Stimulated activated CD8-positive, alpha-beta memory T cell treated with anti-CD3 and anti-CD28 coated beads, Interleukin-15, amount 100 ng/mL, for 24 hours (primary cell): Measurements from ENCODE around the gene SH2D1B.
"Not testable (repeated sequence)": the region's sequence is repeated elsewhere in the genome, so short reads cannot be mapped to it uniquely, and the experiment has no call there.

ENCODE experiments used
- DNase-seq: peaks from one replicate; pipeline ENCODE4 v3.0.0-alpha.2; 2020; ENCODE audit warnings: low read depth

SH2D1B gene

GRCh38 chr1:162412002-162412401, at the start of gene SH2D1B:
Gene SH2D1B (minus strand): TSS chr1:162412136. CDS start chr1:162412016, 120 bp downstream.
- no peak for DNase-seq

- no peak for DNase-seq
Observed at GRCh38 chr1:162458236-162458635, 46.3 kb upstream of the SH2D1B start.

- no peak for DNase-seq
Observed at GRCh38 chr1:162456323-162456722, 44.4 kb upstream of the SH2D1B start.

- not testable (repeated sequence) for DNase-seq
Observed at GRCh38 chr1:162454361-162454760, 42.4 kb upstream of the SH2D1B start.

- DNase-seq = no peak
Observed at GRCh38 chr1:162446946-162447345, 35.0 kb upstream of the SH2D1B start.

GRCh38 chr1:162444903-162445302, 33.0 kb upstream of the SH2D1B start:
- no peak for DNase-seq

GRCh38 chr1:162432977-162433713, 21.2 kb upstream of the SH2D1B start:
- DNase-seq = not testable (repeated sequence)

GRCh38 chr1:162430583-162430982, 18.6 kb upstream of the SH2D1B start:
- no peak for DNase-seq

GRCh38 chr1:162422662-162423375, 10.9 kb upstream of the SH2D1B start:
- DNase-seq = no peak

GRCh38 chr1:162421258-162422164, 9.6 kb upstream of the SH2D1B start:
- DNase-seq = no peak

- DNase-seq = no peak
Observed at GRCh38 chr1:162420120-162420519, 8.2 kb upstream of the SH2D1B start.

GRCh38 chr1:162419450-162419931, 7.6 kb upstream of the SH2D1B start:
- not testable (repeated sequence) for DNase-seq

GRCh38 chr1:162418584-162418983, 6.6 kb upstream of the SH2D1B start:
- DNase-seq = not testable (repeated sequence)

- DNase-seq = no peak
Observed at GRCh38 chr1:162417650-162418049, 5.7 kb upstream of the SH2D1B start.

GRCh38 chr1:162416909-162417308, 5.0 kb upstream of the SH2D1B start:
- no peak for DNase-seq

- DNase-seq = no peak
Observed at GRCh38 chr1:162416215-162416614, 4.3 kb upstream of the SH2D1B start.

- no peak for DNase-seq
Observed at GRCh38 chr1:162407539-162407938, 4.4 kb downstream of the SH2D1B start.

- no peak for DNase-seq
Observed at GRCh38 chr1:162406811-162407210, 5.1 kb downstream of the SH2D1B start.

- no peak for DNase-seq
Observed at GRCh38 chr1:162405800-162406199, 6.1 kb downstream of the SH2D1B start.

GRCh38 chr1:162404550-162405160, 7.3 kb downstream of the SH2D1B start:
- no peak for DNase-seq

- no peak for DNase-seq
Observed at GRCh38 chr1:162400790-162401355, 11.1 kb downstream of the SH2D1B start.
